Putamen (tissue), 1 donor: ENCODE data around the gene BMP8B.
A peak's percentile ranks its signal among the peaks of the same experiment; 100 is the strongest.

ENCODE experiments used
- DNase-seq: peaks from one replicate; pipeline ENCODE4 v3.0.0-alpha.2; 2016; ENCODE audit warnings: low spot score

Gene BMP8B

GRCh38 chr1:39722495-39722894, 66.2 kb downstream of the BMP8B start:
- DNase-seq = no peak

GRCh38 chr1:39721664-39722063, 67.0 kb downstream of the BMP8B start:
- DNase-seq = no peak

- peak; percentile 44 for DNase-seq
Measured at GRCh38 chr1:39720094-39720999, 68.3 kb downstream of the BMP8B start.

GRCh38 chr1:39717809-39718208, 70.9 kb downstream of the BMP8B start:
- DNase-seq = no peak

GRCh38 chr1:39713557-39713956, 75.1 kb downstream of the BMP8B start:
- DNase-seq = no peak

- no peak for DNase-seq
Measured at GRCh38 chr1:39711966-39712340, 76.7 kb downstream of the BMP8B start.

GRCh38 chr1:39711104-39711965, 77.3 kb downstream of the BMP8B start:
- no peak for DNase-seq

- DNase-seq = no peak
Measured at GRCh38 chr1:39707506-39707905, 81.2 kb downstream of the BMP8B start.
